ENCODE data around the gene TSKU.

Gene TSKU

GRCh38 chr11:76766521-76766920 lies 16.6 kb upstream of the TSKU start:
- no peak overlapping the region for H3K9ac ChIP-seq
- H3K27me3 ChIP-seq (ENCODE audit: insufficient read depth, low read depth): no peaks in the 10 kb centered on the region
- no peaks in the 10 kb centered on the region for H3K79me2 ChIP-seq (ENCODE audit: insufficient read depth, low read depth)
- peaks cover 20% of the 10 kb centered on the region for H3K4me1 ChIP-seq (ENCODE audit: low read depth, poor library complexity, severe bottlenecking)
- H3K4me3 ChIP-seq (IDR thresholded peaks at IDR 0.05; ENCODE audit: insufficient read depth, low read depth, low read length): no peak overlapping the region
- no peak for TF ChIP-seq CTCF (conservative IDR thresholded peaks at IDR 0.05; ENCODE audit: low read depth, low read length)
- no peak overlapping the region for H3K27ac ChIP-seq
- H2AFZ ChIP-seq (ENCODE audit: low read depth): no peak overlapping the region
- H3K36me3 ChIP-seq (ENCODE audit: insufficient read depth): no peaks in the 10 kb centered on the region
- H3K4me2 ChIP-seq: no peak overlapping the region
- no peaks in the 10 kb centered on the region for H4K20me1 ChIP-seq (ENCODE audit: insufficient read depth)

DNA sequence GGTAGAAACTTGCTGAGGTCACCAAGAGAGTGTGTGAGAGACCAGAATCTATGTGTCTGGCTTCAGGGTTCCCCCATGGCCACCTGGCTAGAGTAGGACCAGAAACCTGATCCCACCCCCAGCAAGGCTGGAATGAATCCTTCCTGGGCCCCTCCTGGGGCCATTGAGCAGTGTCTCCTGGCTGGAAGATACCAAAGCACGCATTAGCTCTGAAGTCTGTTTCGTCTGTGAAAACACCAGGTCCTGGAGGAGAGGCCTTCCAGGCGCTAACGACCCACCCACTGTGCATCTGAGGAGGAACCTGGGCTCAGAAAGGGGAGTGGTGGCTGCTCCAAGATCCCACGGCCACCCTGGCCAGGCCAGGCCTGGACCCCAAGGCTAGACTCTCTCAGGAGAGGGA lies 15.5 kb upstream of the TSKU start:
- H3K4me2 ChIP-seq: no peak overlapping the region
- H3K9ac ChIP-seq: no peak overlapping the region
- peaks cover 20% of the 10 kb centered on the region for H3K4me1 ChIP-seq (ENCODE audit: low read depth, poor library complexity, severe bottlenecking)
- no peak overlapping the region for H3K4me3 ChIP-seq (IDR thresholded peaks at IDR 0.05; ENCODE audit: insufficient read depth, low read depth, low read length)
- H3K27me3 ChIP-seq (ENCODE audit: insufficient read depth, low read depth): no peaks in the 10 kb centered on the region
- H4K20me1 ChIP-seq (ENCODE audit: insufficient read depth): no peaks in the 10 kb centered on the region
- no peaks in the 10 kb centered on the region for H3K79me2 ChIP-seq (ENCODE audit: insufficient read depth, low read depth)
- H2AFZ ChIP-seq (ENCODE audit: low read depth): no peak overlapping the region
- no peaks in the 10 kb centered on the region for H3K36me3 ChIP-seq (ENCODE audit: insufficient read depth)
- no peak overlapping the region for H3K27ac ChIP-seq
- no peak for TF ChIP-seq CTCF (conservative IDR thresholded peaks at IDR 0.05; ENCODE audit: low read depth, low read length)

- no peaks in the 10 kb centered on the region for H4K20me1 ChIP-seq (ENCODE audit: insufficient read depth)
- no peak overlapping the region for H3K4me3 ChIP-seq (IDR thresholded peaks at IDR 0.05; ENCODE audit: insufficient read depth, low read depth, low read length)
- TF ChIP-seq CTCF (conservative IDR thresholded peaks at IDR 0.05; ENCODE audit: low read depth, low read length): no peak
- H3K9ac ChIP-seq: no peak overlapping the region
- no peaks in the 10 kb centered on the region for H3K79me2 ChIP-seq (ENCODE audit: insufficient read depth, low read depth)
- no peak overlapping the region for H3K27ac ChIP-seq
- H3K36me3 ChIP-seq (ENCODE audit: insufficient read depth): no peaks in the 10 kb centered on the region
- H3K4me2 ChIP-seq: no peak overlapping the region
- no peak overlapping the region for H2AFZ ChIP-seq (ENCODE audit: low read depth)
- H3K27me3 ChIP-seq (ENCODE audit: insufficient read depth, low read depth): no peaks in the 10 kb centered on the region
- peaks cover 20% of the 10 kb centered on the region for H3K4me1 ChIP-seq (ENCODE audit: low read depth, poor library complexity, severe bottlenecking)
Observed at GRCh38 chr11:76768088-76768908, 14.9 kb upstream of the TSKU start.

DNA sequence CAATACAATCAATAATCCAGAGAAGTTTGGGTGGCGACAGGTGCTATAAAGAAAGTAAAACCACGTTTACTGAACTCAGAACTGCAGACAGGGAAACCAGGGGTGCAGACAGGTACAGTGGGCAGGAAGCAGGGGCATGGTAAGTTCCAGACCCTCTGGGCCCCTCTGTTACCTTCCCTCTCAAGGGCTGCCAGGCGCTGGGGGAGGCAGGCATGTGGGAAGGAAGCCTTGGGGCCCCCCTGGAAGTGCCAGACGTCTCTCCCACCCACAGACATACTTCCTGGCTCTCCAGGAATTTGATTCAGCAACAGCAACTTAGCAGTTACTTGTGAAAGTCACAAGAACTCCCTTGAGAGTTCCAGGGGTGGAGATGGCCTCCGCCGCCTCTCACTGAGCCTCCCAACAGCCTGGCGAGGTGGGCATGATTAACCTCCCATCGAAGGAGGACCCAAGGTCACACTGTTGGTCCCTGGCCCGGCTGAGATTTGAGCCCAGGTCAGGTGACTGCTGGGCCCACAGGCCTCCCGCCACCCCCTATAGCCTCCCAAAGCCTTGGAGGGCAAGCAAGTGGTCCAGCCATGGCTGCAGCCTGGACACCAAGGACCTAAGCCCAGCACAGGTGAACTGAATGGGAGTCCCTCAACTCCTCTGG lies 14.1 kb upstream of the TSKU start:
- Histone ChIP-seq H3K4me3 (IDR thresholded peaks at IDR 0.05; ENCODE audit: insufficient read depth, low read depth, low read length) (no peak overlapping the region), H3K4me1 (ENCODE audit: low read depth, poor library complexity, severe bottlenecking) (peaks cover 20% of the 10 kb centered on the region), H3K36me3 (ENCODE audit: insufficient read depth) (no peaks in the 10 kb centered on the region), H3K79me2 (ENCODE audit: insufficient read depth, low read depth) (no peaks in the 10 kb centered on the region), H3K27me3 (ENCODE audit: insufficient read depth, low read depth) (no peaks in the 10 kb centered on the region), H4K20me1 (ENCODE audit: insufficient read depth) (no peaks in the 10 kb centered on the region), H2AFZ (ENCODE audit: low read depth) (no peak overlapping the region), H3K4me2 (no peak overlapping the region), H3K9ac (no peak overlapping the region), H3K27ac (no peak overlapping the region)
- TF ChIP-seq CTCF (conservative IDR thresholded peaks at IDR 0.05; ENCODE audit: low read depth, low read length): no peak

Data from KMS-11 (cell line).